Esophagus squamous epithelium (tissue), 5 donors: ENCODE data around the gene TTC4. TPM values are rescaled to one million over a fixed set of nuclear protein-coding genes. Genes with fewer than 3 reads are reported as not detected.

Source experiments
- DNase-seq: peaks from one replicate; lab custom pipeline; 2025; lab: John Stamatoyannopoulos, UW
- H3K27ac ChIP-seq, 4 donors: fragments of 200-600 bp; sonication (generic); one replicate each; pipeline ENCODE4 v1.5.1; 2016 to 2019; ENCODE audit warnings: mild to moderate bottlenecking in 1 of 4
- H3K27me3 ChIP-seq, 4 donors: fragments of 200-600 bp; sonication (generic); 1 replicate in 3 of 4; 2 replicates in 1 of 4; pipeline versions ENCODE4 v1.5.1 to v1.6.0; 2017 to 2021; ENCODE audit warnings: antibody characterized with exemption in 1 of 4
- H3K36me3 ChIP-seq, 3 donors: fragments of 200-600 bp; sonication (generic); one replicate each; pipeline ENCODE4 v1.5.1; 2016 to 2019
- H3K4me1 ChIP-seq, 3 donors: fragments of 200-600 bp; sonication (generic); one replicate each; pipeline ENCODE4 v1.5.1; 2017 to 2019
- H3K4me3 ChIP-seq, 4 donors: fragments of 200-600 bp; sonication (generic); 1 replicate in 3 of 4; 2 replicates in 1 of 4; pipeline ENCODE4 v1.5.1; 2016 to 2019; ENCODE audit warnings: mild to moderate bottlenecking in 2 of 4, moderate library complexity in 1 of 4
- H3K9me3 ChIP-seq, 3 donors: fragments of 200-600 bp; sonication (generic); one replicate each; pipeline ENCODE4 v1.5.1; 2016 to 2019
- CTCF ChIP-seq, 6 experiments: fragments of 450-650 bp in 4 of 6; fragments of 200-600 bp in 2 of 6; sonication (generic) in 2 of 6; IDR thresholded peaks; one replicate each; pipeline ENCODE4 v1.5.1; 2016 to 2019; ENCODE audit warnings: antibody characterized with exemption in 6 of 6, mild to moderate bottlenecking in 4 of 6, moderate library complexity in 4 of 6
- POLR2A ChIP-seq, 4 donors: fragments of 450-650 bp; IDR thresholded peaks; one replicate each; pipeline ENCODE4 v1.6.1; 2017; ENCODE audit warnings: antibody characterized with exemption in 4 of 4, mild to moderate bottlenecking in 4 of 4, moderate library complexity in 3 of 4
- WGBS, 2 donors: methylation state at CpG; one replicate each; pipeline ENCODE4 v1.1.5; 2018; 5-methylcytosine and 5-hydroxymethylcytosine counted together
- intact Hi-C: fragments of 100-400 bp; cut with DNase I; formaldehyde crosslinking; loops from one replicate; pipeline ENCODE4 v1.15.0; 2022
- total RNA-seq, 4 donors: library from RNA; depleted of rRNA; stranded (reverse); fragments of >200 nt; gene quantifications; one replicate each; pipeline ENCODE4 v1.1.0, GENCODE V29; 2016
- donor health status: DM: yes; HTN: yes; CAD: no.

Gene TTC4
- total RNA-seq, 4 donors from 2014 or later = 18.0 to 25.2 (median 21.9) TPM

GRCh38 chr1:54695764-54696163, 19.9 kb upstream of the TTC4 start:
- Histone ChIP-seq H3K4me1 (no peaks in the 10 kb centered on the region), H3K27me3 (no peaks in the 10 kb centered on the region), H3K36me3 (no peaks in the 10 kb centered on the region), H3K9me3 (no peaks in the 10 kb centered on the region), H3K4me3 (no peak overlapping the region), H3K27ac (no peak overlapping the region)
- TF ChIP-seq CTCF (IDR thresholded peaks at IDR 0.05) (no peak), POLR2A (IDR thresholded peaks at IDR 0.05) (no peak)
- intact Hi-C loops = no loop called here
- WGBS, 2 donors = 74 to 90% methylated on average over 1 of the region's 1 CpG
- DNase-seq = no peak

GRCh38 chr1:54696262-54696661, 19.4 kb upstream of the TTC4 start:
- Histone ChIP-seq H3K27ac (no peak overlapping the region), H3K27me3 (no peaks in the 10 kb centered on the region), H3K36me3 (no peaks in the 10 kb centered on the region), H3K9me3 (no peaks in the 10 kb centered on the region), H3K4me1 (no peaks in the 10 kb centered on the region), H3K4me3 (no peak overlapping the region)
- DNase-seq = no peak
- intact Hi-C loops = no loop called here
- WGBS, 2 donors = 70 to 73% methylated on average over 3 of the region's 3 CpGs
- no peak for TF ChIP-seq CTCF (IDR thresholded peaks at IDR 0.05)
- no peak for TF ChIP-seq POLR2A (IDR thresholded peaks at IDR 0.05)

GRCh38 chr1:54697896-54698295, 17.8 kb upstream of the TTC4 start:
- no peak for DNase-seq

GRCh38 chr1:54698346-54698745, 17.3 kb upstream of the TTC4 start:
- intact Hi-C loops = no loop called here

More at GRCh38 chr1:54697896-54698295, 17.8 kb upstream of the TTC4 start:
- no peak overlapping the region for H3K4me3 ChIP-seq
- H3K27me3 ChIP-seq = no peaks in the 10 kb centered on the region
- no peaks in the 10 kb centered on the region for H3K4me1 ChIP-seq
- no peaks in the 10 kb centered on the region for H3K36me3 ChIP-seq
- H3K9me3 ChIP-seq = no peaks in the 10 kb centered on the region
- 67 to 94% methylated on average over 1 to 6 of the region's 6 CpGs for WGBS, 2 donors
- TF ChIP-seq CTCF (IDR thresholded peaks at IDR 0.05) = no peak
- no peak for TF ChIP-seq POLR2A (IDR thresholded peaks at IDR 0.05)
- no peak overlapping the region for H3K27ac ChIP-seq
- intact Hi-C loops = no loop called here

GRCh38 chr1:54699936-54700525, 15.6 kb upstream of the TTC4 start:
- no peaks in the 10 kb centered on the region for H3K36me3 ChIP-seq
- 74 to 75% methylated on average over 2 to 4 of the region's 11 CpGs for WGBS, 2 donors
- TF ChIP-seq POLR2A (IDR thresholded peaks at IDR 0.05) (no peak), CTCF (IDR thresholded peaks at IDR 0.05) (no peak)
- DNase-seq = no peak
- H3K27me3 ChIP-seq = no peaks in the 10 kb centered on the region
- no peak overlapping the region for H3K4me3 ChIP-seq
- no peaks in the 10 kb centered on the region for H3K4me1 ChIP-seq
- H3K27ac ChIP-seq = no peak overlapping the region
- no peaks in the 10 kb centered on the region for H3K9me3 ChIP-seq
- intact Hi-C loops = no loop called here

More at GRCh38 chr1:54698346-54698745, 17.3 kb upstream of the TTC4 start:
- H3K4me3 ChIP-seq = no peak overlapping the region
- H3K4me1 ChIP-seq = no peaks in the 10 kb centered on the region
- no peak overlapping the region for H3K27ac ChIP-seq
- no peaks in the 10 kb centered on the region for H3K9me3 ChIP-seq
- no peak for TF ChIP-seq CTCF (IDR thresholded peaks at IDR 0.05)
- DNase-seq = no peak
- no peaks in the 10 kb centered on the region for H3K27me3 ChIP-seq
- no peaks in the 10 kb centered on the region for H3K36me3 ChIP-seq
- WGBS, 2 donors = 55 to 62% methylated on average over 4 to 7 of the region's 8 CpGs
